Vagina (tissue), 2 donors: ENCODE data around the gene RPS6KB1.

ENCODE experiments used
- POLR2A ChIP-seq, 2 donors: fragments of 450-650 bp; IDR thresholded peaks; one replicate each; pipeline ENCODE4 v1.6.1; 2017; ENCODE audit warnings: antibody characterized with exemption in 2 of 2, mild to moderate bottlenecking in 2 of 2, moderate library complexity in 2 of 2
- TF ChIP-seq, protein P1 (sequence below), 3 experiments: fragments of 450-650 bp in 2 of 3; fragments of 200-600 bp in 1 of 3; sonication (generic) in 1 of 3; IDR thresholded peaks; one replicate each; pipeline ENCODE4 v1.5.1; 2017 to 2019; ENCODE audit warnings: antibody characterized with exemption in 3 of 3, mild to moderate bottlenecking in 2 of 3, moderate library complexity in 2 of 3

DNA sequence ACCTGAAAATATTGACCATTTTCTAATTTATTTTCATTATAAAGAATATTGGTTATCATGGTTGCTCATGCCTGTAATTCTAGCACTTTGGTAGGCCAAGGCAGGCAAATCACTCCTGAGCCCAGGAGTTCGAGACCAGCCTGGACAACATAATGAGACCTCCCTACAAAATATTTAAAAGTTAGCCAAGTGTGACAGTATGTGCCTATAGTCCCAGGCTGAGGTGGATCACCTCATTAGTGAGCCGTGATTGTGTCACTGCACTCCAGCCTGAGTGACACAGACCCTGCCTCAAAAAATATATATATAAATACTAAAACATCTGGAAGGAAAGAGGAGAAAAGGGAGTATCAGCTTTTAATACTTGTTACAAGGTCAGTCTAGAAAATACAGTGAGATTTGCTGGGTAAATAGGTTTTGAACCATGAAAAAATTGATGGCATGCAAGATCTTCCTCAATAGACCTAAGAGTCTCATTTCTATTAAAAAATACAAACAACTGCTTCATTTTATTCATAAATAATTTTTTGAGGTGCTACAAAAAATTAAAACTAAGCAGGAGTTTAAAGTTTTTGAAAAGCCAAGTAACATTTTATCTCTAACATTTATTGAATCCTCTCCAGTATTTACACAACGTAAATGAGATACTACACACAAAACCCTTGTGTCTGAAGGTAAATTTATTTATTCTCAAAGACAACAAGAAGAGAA, 47.9 kb upstream of the RPS6KB1 start:
- TF ChIP-seq, protein P1, sequence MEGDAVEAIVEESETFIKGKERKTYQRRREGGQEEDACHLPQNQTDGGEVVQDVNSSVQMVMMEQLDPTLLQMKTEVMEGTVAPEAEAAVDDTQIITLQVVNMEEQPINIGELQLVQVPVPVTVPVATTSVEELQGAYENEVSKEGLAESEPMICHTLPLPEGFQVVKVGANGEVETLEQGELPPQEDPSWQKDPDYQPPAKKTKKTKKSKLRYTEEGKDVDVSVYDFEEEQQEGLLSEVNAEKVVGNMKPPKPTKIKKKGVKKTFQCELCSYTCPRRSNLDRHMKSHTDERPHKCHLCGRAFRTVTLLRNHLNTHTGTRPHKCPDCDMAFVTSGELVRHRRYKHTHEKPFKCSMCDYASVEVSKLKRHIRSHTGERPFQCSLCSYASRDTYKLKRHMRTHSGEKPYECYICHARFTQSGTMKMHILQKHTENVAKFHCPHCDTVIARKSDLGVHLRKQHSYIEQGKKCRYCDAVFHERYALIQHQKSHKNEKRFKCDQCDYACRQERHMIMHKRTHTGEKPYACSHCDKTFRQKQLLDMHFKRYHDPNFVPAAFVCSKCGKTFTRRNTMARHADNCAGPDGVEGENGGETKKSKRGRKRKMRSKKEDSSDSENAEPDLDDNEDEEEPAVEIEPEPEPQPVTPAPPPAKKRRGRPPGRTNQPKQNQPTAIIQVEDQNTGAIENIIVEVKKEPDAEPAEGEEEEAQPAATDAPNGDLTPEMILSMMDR (IDR thresholded peaks at IDR 0.05), result no peak
- TF ChIP-seq POLR2A (IDR thresholded peaks at IDR 0.05), result no peak
